ENCODE results near the gene SLC7A1.

DNA sequence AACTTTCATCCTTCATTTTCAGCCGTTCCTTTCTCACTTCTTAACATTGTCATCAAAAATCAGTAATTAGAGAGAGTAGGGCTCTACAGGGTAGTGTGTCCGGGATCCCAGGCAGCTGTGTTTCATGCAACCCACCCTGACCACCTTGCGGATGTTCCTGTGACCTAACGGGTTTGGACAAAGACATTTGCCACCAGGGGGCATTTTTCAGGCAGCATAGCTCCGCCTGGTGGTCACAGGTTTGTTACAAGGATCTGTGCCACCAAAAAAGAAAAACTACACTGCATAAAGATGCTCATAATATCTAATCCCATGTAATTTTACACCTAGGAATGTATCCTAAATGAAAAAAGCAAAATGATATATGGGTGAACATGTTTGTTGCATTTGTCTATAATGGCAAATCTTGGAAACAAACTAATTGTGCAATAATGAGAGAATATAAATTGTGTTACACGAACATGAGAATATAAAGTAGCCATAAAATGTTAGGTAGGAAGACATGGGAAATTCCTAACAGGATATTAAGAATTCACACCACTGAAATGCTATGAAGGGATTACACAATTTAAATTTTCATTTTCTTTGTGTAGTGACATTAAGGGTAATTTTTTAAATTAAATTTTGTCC is 123.0 kb downstream of the SLC7A1 start:
- TF ChIP-seq, protein P1, sequence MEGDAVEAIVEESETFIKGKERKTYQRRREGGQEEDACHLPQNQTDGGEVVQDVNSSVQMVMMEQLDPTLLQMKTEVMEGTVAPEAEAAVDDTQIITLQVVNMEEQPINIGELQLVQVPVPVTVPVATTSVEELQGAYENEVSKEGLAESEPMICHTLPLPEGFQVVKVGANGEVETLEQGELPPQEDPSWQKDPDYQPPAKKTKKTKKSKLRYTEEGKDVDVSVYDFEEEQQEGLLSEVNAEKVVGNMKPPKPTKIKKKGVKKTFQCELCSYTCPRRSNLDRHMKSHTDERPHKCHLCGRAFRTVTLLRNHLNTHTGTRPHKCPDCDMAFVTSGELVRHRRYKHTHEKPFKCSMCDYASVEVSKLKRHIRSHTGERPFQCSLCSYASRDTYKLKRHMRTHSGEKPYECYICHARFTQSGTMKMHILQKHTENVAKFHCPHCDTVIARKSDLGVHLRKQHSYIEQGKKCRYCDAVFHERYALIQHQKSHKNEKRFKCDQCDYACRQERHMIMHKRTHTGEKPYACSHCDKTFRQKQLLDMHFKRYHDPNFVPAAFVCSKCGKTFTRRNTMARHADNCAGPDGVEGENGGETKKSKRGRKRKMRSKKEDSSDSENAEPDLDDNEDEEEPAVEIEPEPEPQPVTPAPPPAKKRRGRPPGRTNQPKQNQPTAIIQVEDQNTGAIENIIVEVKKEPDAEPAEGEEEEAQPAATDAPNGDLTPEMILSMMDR (conservative IDR thresholded peaks at IDR 0.05; ENCODE audit: low read depth, low read length), result peak; percentile 99
- TF ChIP-seq SMC3 (IDR thresholded peaks at IDR 0.05; ENCODE audit: low read depth, low read length) (peak; percentile 84), MAFK (IDR thresholded peaks at IDR 0.05; ENCODE audit: low read depth, low read length) (no peak), POLR2A (IDR thresholded peaks at IDR 0.05; ENCODE audit: low read depth, low read length) (no peak)
